ENCODE data around the gene MAPK12. TPM values are rescaled to one million over a fixed set of nuclear protein-coding genes. Genes with fewer than 3 reads are reported as not detected.

Gene MAPK12
- total and polyA plus RNA-seq, 2 experiments from 2014 or later = 12.5 to 33.8 TPM

- H4K20me1 ChIP-seq (ENCODE audit: insufficient read depth, poor library complexity, severe bottlenecking) = peaks cover 36% of the 10 kb centered on the region
- DNase-seq (ENCODE audit: low spot score) = no peak
- no peak overlapping the region for H3K4me2 ChIP-seq
- 96% methylated on average over 7 of the region's 7 CpGs for WGBS (ENCODE audit: low lambda C conversion rate, missing lambda C conversion rate)
- H3K27me3 ChIP-seq = no peaks in the 10 kb centered on the region
- TF ChIP-seq CTCF (IDR thresholded peaks at IDR 0.05; ENCODE audit: poor library complexity) = no peak
- no peak for TF ChIP-seq EZH2 (IDR thresholded peaks at IDR 0.05; ENCODE audit: borderline replicate concordance)
- no peak for TF ChIP-seq EZH2phosphoT487 (IDR thresholded peaks at IDR 0.05; ENCODE audit: low read depth, severe bottlenecking, unreplicated experiment)
- no peaks in the 10 kb centered on the region for H3K9me2 ChIP-seq (replicated peaks; ENCODE audit: insufficient read depth)
- H3K9me3 ChIP-seq (ENCODE audit: low read depth) = no peaks in the 10 kb centered on the region
- no peaks in the 10 kb centered on the region for H3K36me3 ChIP-seq (replicated peaks; ENCODE audit: insufficient read depth, low read depth)
- no peak overlapping the region for H3K27ac ChIP-seq
- no peak overlapping the region for H3K4me3 ChIP-seq
- H2AFZ ChIP-seq = no peak overlapping the region
- H3K79me2 ChIP-seq = peaks cover 54% of the 10 kb centered on the region
- peaks cover 17% of the 10 kb centered on the region for H3K4me1 ChIP-seq (ENCODE audit: insufficient read depth)
Observed at GRCh38 chr22:50204571-50204970, 56.9 kb downstream of the MAPK12 start.

- H2AFZ ChIP-seq = no peak overlapping the region
- no peaks in the 10 kb centered on the region for H3K9me2 ChIP-seq (replicated peaks; ENCODE audit: insufficient read depth)
- H3K9me3 ChIP-seq (ENCODE audit: low read depth) = no peaks in the 10 kb centered on the region
- peaks cover 17% of the 10 kb centered on the region for H3K4me1 ChIP-seq (ENCODE audit: insufficient read depth)
- H3K27ac ChIP-seq = no peak overlapping the region
- no peak for TF ChIP-seq EZH2 (IDR thresholded peaks at IDR 0.05; ENCODE audit: borderline replicate concordance)
- H3K79me2 ChIP-seq = peaks cover 51% of the 10 kb centered on the region
- no peak overlapping the region for H3K4me2 ChIP-seq
- H3K36me3 ChIP-seq (replicated peaks; ENCODE audit: insufficient read depth, low read depth) = no peaks in the 10 kb centered on the region
- peaks cover 31% of the 10 kb centered on the region for H4K20me1 ChIP-seq (ENCODE audit: insufficient read depth, poor library complexity, severe bottlenecking)
- DNase-seq (ENCODE audit: low spot score) = no peak
- H3K27me3 ChIP-seq = no peaks in the 10 kb centered on the region
- no peak overlapping the region for H3K4me3 ChIP-seq
- 100% methylated on average over 1 of the region's 1 CpG for WGBS (ENCODE audit: low lambda C conversion rate, missing lambda C conversion rate)
Observed at GRCh38 chr22:50203288-50203687, 58.2 kb downstream of the MAPK12 start.

Other genes starting within 250 kb of the MAPK12 start
- gene IL17REL, start 248.9 kb downstream of the MAPK12 start, total RNA-seq = not detected in 2 replicates
- not detected in 2 replicates for gene IL17REL, start 248.9 kb downstream of the MAPK12 start, polyA plus RNA-seq
- gene TTLL8, start 203.4 kb downstream of the MAPK12 start, total RNA-seq = not detected in 2 replicates
- gene TTLL8, start 203.4 kb downstream of the MAPK12 start, polyA plus RNA-seq = not detected in 2 replicates
- gene MLC1, start 176.3 kb downstream of the MAPK12 start, total RNA-seq = 3.7 and 8.2 TPM in 2 replicates
- gene MLC1, start 176.3 kb downstream of the MAPK12 start, polyA plus RNA-seq = 3.3 and 3.4 TPM in 2 replicates
- gene MOV10L1, start 171.7 kb downstream of the MAPK12 start, total RNA-seq = 0.92 and 3.6 TPM in 2 replicates
- 0.36 and 2.0 TPM in 2 replicates for gene MOV10L1, start 171.7 kb downstream of the MAPK12 start, polyA plus RNA-seq
- gene PANX2, start 91.0 kb downstream of the MAPK12 start, total RNA-seq = 0.60 and 2.1 TPM in 2 replicates
- gene PANX2, start 91.0 kb downstream of the MAPK12 start, polyA plus RNA-seq = 0.44 and 1.2 TPM in 2 replicates
- 25.4 and 25.9 TPM in 2 replicates for gene TRABD, start 75.8 kb downstream of the MAPK12 start, total RNA-seq
- gene TRABD, start 75.8 kb downstream of the MAPK12 start, polyA plus RNA-seq = 62.3 and 70.5 TPM in 2 replicates
- 27.3 and 31.6 TPM in 2 replicates for gene SELENOO, start 60.7 kb downstream of the MAPK12 start, total RNA-seq
- gene SELENOO, start 60.7 kb downstream of the MAPK12 start, polyA plus RNA-seq = 35.2 and 37.7 TPM in 2 replicates
- 14.0 and 26.2 TPM in 2 replicates for gene TUBGCP6, start 16.7 kb downstream of the MAPK12 start, total RNA-seq
- gene TUBGCP6, start 16.7 kb downstream of the MAPK12 start, polyA plus RNA-seq = 31.5 and 44.1 TPM in 2 replicates
- gene HDAC10, start 10.4 kb downstream of the MAPK12 start, total RNA-seq = 21.5 and 23.8 TPM in 2 replicates
- gene HDAC10, start 10.4 kb downstream of the MAPK12 start, polyA plus RNA-seq = 30.2 and 40.5 TPM in 2 replicates
- gene MAPK11, start 8.7 kb upstream of the MAPK12 start, total RNA-seq = 1.4 and 2.3 TPM in 2 replicates
- gene MAPK11, start 8.7 kb upstream of the MAPK12 start, polyA plus RNA-seq = 0.62 and 1.1 TPM in 2 replicates
- 91.4 and 113 TPM in 2 replicates for gene PLXNB2, start 46.0 kb upstream of the MAPK12 start, total RNA-seq
- gene PLXNB2, start 46.0 kb upstream of the MAPK12 start, polyA plus RNA-seq = 147 and 158 TPM in 2 replicates
- 3.1 and 3.3 TPM in 2 replicates for gene DENND6B, start 65.3 kb upstream of the MAPK12 start, total RNA-seq
- gene DENND6B, start 65.3 kb upstream of the MAPK12 start, polyA plus RNA-seq = 8.7 and 9.0 TPM in 2 replicates
- 43.9 and 57.9 TPM in 2 replicates for gene PPP6R2, start 81.6 kb upstream of the MAPK12 start, total RNA-seq
- 44.1 and 47.0 TPM in 2 replicates for gene PPP6R2, start 81.6 kb upstream of the MAPK12 start, polyA plus RNA-seq
- gene SBF1, start 213.4 kb upstream of the MAPK12 start, total RNA-seq = 26.1 and 34.5 TPM in 2 replicates
- 38.0 and 49.5 TPM in 2 replicates for gene SBF1, start 213.4 kb upstream of the MAPK12 start, polyA plus RNA-seq
- gene ADM2, start 219.9 kb upstream of the MAPK12 start, total RNA-seq = 3.0 and 4.1 TPM in 2 replicates
- 5.0 and 5.1 TPM in 2 replicates for gene ADM2, start 219.9 kb upstream of the MAPK12 start, polyA plus RNA-seq
- not detected in 2 replicates for gene MIOX, start 225.2 kb upstream of the MAPK12 start, total RNA-seq
- gene MIOX, start 225.2 kb upstream of the MAPK12 start, polyA plus RNA-seq = not detected in 2 replicates
- gene LMF2, start 246.0 kb upstream of the MAPK12 start, total RNA-seq = 22.4 and 32.8 TPM in 2 replicates
- gene LMF2, start 246.0 kb upstream of the MAPK12 start, polyA plus RNA-seq = 97.6 and 128 TPM in 2 replicates
- gene NCAPH2, start 246.5 kb upstream of the MAPK12 start, total RNA-seq = 24.4 and 25.6 TPM in 2 replicates
- gene NCAPH2, start 246.5 kb upstream of the MAPK12 start, polyA plus RNA-seq = 40.6 and 48.0 TPM in 2 replicates

Data from hepatocyte (in vitro differentiated cells).